ENCODE measurements around the gene SIX2. TPM values are rescaled to one million over a fixed set of nuclear protein-coding genes. Genes with fewer than 3 reads are reported as not detected.

Gene SIX2
- total and polyA plus RNA-seq, 4 donors: not detected

DNA sequence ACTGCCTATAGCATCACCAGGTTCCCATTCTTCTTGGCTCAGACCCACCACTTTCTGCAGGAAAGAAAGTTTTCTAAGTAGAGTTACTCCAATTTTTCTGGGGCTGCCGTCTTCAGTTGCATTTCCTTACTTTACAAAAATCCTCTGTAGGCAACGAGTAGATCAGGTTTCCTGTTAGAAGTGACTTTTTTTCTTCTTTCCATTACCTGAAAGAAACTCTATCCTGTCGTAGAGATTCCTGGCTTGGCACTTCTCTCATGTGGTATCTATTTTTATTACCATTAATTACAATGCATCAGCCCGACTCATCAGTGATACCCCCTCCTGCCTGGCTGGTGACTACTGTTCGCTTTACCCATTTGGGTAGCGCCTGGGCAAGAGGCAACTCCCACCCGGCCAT, 5.6 kb upstream of the SIX2 start:
- Histone ChIP-seq H3K4me1 (ENCODE audit: control insufficient read depth in 4 of 4, insufficient read depth in 4 of 4, low read length in 3 of 4) (peaks cover 10 to 20% (median 15%) of the 10 kb centered on the region in 4 donors), H3K9me3 (ENCODE audit: control insufficient read depth in 4 of 4, low read length in 3 of 4) (peaks cover 0 to 5% (median 0%) of the 10 kb centered on the region in 4 donors), H3K4me3 (ENCODE audit: low read depth in 1 of 3, low read length in 3 of 3) (no peak overlapping the region), H3K27me3 (ENCODE audit: control insufficient read depth in 4 of 4, insufficient read depth in 4 of 4, low read length in 3 of 4) (peaks cover 4 to 35% (median 18%) of the 10 kb centered on the region in 4 donors), H3K9ac (ENCODE audit: low read depth in 1 of 2, low read length in 2 of 2) (no peak overlapping the region), H3K36me3 (ENCODE audit: control insufficient read depth in 4 of 4, insufficient read depth in 3 of 4, low read depth in 1 of 4, low read length in 3 of 4) (no peaks in the 10 kb centered on the region), H3K27ac (ENCODE audit: low read depth in 1 of 2, low read length in 2 of 2) (no peak overlapping the region)
- WGBS: 73% methylated on average over 7 of the region's 7 CpGs
- TF ChIP-seq GABPA (IDR thresholded peaks at IDR 0.05 in 1 of 2, conservative IDR thresholded peaks at IDR 0.05 in 1 of 2) (no peak), HNF4G (IDR thresholded peaks at IDR 0.05) (no peak), TAF1 (conservative IDR thresholded peaks at IDR 0.05) (no peak), HNF4A (conservative IDR thresholded peaks at IDR 0.05) (no peak), FOXA2 (IDR thresholded peaks at IDR 0.05) (no peak), RAD21 (IDR thresholded peaks at IDR 0.05) (no peak), JUND (IDR thresholded peaks at IDR 0.05) (no peak), FOXA1 (IDR thresholded peaks at IDR 0.05) (no peak), NR2F2 (IDR thresholded peaks at IDR 0.05) (no peak), YY1 (IDR thresholded peaks at IDR 0.05) (no peak), SP1 (IDR thresholded peaks at IDR 0.05) (no peak), EGR1 (IDR thresholded peaks at IDR 0.05; ENCODE audit: low read depth in 2 of 2) (no peak)
- TF ChIP-seq, protein P1, sequence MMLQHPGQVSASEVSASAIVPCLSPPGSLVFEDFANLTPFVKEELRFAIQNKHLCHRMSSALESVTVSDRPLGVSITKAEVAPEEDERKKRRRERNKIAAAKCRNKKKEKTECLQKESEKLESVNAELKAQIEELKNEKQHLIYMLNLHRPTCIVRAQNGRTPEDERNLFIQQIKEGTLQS (IDR thresholded peaks at IDR 0.05): no peak
- TF ChIP-seq, protein P2, sequence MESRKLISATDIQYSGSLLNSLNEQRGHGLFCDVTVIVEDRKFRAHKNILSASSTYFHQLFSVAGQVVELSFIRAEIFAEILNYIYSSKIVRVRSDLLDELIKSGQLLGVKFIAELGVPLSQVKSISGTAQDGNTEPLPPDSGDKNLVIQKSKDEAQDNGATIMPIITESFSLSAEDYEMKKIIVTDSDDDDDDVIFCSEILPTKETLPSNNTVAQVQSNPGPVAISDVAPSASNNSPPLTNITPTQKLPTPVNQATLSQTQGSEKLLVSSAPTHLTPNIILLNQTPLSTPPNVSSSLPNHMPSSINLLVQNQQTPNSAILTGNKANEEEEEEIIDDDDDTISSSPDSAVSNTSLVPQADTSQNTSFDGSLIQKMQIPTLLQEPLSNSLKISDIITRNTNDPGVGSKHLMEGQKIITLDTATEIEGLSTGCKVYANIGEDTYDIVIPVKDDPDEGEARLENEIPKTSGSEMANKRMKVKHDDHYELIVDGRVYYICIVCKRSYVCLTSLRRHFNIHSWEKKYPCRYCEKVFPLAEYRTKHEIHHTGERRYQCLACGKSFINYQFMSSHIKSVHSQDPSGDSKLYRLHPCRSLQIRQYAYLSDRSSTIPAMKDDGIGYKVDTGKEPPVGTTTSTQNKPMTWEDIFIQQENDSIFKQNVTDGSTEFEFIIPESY (IDR thresholded peaks at IDR 0.05): no peak
- TF ChIP-seq, protein P3, sequence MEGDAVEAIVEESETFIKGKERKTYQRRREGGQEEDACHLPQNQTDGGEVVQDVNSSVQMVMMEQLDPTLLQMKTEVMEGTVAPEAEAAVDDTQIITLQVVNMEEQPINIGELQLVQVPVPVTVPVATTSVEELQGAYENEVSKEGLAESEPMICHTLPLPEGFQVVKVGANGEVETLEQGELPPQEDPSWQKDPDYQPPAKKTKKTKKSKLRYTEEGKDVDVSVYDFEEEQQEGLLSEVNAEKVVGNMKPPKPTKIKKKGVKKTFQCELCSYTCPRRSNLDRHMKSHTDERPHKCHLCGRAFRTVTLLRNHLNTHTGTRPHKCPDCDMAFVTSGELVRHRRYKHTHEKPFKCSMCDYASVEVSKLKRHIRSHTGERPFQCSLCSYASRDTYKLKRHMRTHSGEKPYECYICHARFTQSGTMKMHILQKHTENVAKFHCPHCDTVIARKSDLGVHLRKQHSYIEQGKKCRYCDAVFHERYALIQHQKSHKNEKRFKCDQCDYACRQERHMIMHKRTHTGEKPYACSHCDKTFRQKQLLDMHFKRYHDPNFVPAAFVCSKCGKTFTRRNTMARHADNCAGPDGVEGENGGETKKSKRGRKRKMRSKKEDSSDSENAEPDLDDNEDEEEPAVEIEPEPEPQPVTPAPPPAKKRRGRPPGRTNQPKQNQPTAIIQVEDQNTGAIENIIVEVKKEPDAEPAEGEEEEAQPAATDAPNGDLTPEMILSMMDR (IDR thresholded peaks at IDR 0.05; ENCODE audit: low read depth, low read length, missing input control): no peak
- TF ChIP-seq, protein P4, sequence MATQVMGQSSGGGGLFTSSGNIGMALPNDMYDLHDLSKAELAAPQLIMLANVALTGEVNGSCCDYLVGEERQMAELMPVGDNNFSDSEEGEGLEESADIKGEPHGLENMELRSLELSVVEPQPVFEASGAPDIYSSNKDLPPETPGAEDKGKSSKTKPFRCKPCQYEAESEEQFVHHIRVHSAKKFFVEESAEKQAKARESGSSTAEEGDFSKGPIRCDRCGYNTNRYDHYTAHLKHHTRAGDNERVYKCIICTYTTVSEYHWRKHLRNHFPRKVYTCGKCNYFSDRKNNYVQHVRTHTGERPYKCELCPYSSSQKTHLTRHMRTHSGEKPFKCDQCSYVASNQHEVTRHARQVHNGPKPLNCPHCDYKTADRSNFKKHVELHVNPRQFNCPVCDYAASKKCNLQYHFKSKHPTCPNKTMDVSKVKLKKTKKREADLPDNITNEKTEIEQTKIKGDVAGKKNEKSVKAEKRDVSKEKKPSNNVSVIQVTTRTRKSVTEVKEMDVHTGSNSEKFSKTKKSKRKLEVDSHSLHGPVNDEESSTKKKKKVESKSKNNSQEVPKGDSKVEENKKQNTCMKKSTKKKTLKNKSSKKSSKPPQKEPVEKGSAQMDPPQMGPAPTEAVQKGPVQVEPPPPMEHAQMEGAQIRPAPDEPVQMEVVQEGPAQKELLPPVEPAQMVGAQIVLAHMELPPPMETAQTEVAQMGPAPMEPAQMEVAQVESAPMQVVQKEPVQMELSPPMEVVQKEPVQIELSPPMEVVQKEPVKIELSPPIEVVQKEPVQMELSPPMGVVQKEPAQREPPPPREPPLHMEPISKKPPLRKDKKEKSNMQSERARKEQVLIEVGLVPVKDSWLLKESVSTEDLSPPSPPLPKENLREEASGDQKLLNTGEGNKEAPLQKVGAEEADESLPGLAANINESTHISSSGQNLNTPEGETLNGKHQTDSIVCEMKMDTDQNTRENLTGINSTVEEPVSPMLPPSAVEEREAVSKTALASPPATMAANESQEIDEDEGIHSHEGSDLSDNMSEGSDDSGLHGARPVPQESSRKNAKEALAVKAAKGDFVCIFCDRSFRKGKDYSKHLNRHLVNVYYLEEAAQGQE (IDR thresholded peaks at IDR 0.05): no peak
- DNase-seq (ENCODE audit: low spot score): no peak
